ENCODE measurements around the gene TBC1D14. TPM values are rescaled to one million over a fixed set of nuclear protein-coding genes. Genes with fewer than 3 reads are reported as not detected.

TBC1D14 gene
- total and polyA plus RNA-seq, 10 of the 15 experiments (the other 5 are each of a cell fraction or from before 2014, with no cell fraction given), result 0.87 to 39.3 (median 30.1) TPM

DNA sequence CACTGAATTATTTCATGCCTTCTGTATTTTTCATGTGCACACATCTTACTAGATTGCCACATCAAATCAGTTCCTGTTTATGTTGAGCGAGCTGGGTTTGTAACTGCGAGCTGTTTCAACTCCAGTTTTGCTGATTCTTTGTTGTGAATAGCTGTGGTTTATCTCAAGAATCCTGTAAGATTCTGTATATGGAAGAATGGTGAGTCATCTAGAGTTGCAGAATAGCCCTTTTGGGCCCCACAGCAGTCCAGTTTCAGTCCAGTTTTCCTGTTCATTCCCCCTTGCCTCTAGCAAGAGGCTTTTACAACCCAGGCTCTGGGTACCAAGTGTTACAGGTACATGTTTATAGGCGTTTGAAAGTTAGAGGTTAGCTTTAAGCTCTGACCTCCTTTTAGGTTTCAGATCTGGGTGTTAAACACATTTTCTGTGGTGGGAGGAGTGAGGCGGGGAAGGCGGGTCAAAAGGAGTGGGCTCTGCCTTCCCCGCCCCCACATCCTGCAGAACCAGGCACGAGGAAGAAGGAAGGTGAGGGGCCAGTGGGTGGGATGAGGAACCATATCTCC is 32.7 kb downstream of the TBC1D14 start (continued):
- TF ChIP-seq SMC3 (IDR thresholded peaks at IDR 0.05; ENCODE audit: borderline replicate concordance, low read length) (no peak), MTA3 (IDR thresholded peaks at IDR 0.05; ENCODE audit: borderline replicate concordance, low read length) (peak; percentile 85), RELA (IDR thresholded peaks at IDR 0.05; ENCODE audit: borderline replicate concordance, partially characterized antibody) (no peak), IKZF1 (conservative IDR thresholded peaks at IDR 0.05) (peak; percentile 69), NR2F1 (conservative IDR thresholded peaks at IDR 0.05) (no peak; the same call in 1 of the 2 replicates), ZZZ3 (IDR thresholded peaks at IDR 0.05; ENCODE audit: control insufficient read depth, insufficient read length, low read depth) (no peak), TCF7 (IDR thresholded peaks at IDR 0.05; ENCODE audit: borderline replicate concordance) (no peak), SIN3A (IDR thresholded peaks at IDR 0.05; ENCODE audit: low read depth, low read length) (no peak), POLR2AphosphoS5 (IDR thresholded peaks at IDR 0.05; ENCODE audit: low read length) (no peak), NFYA (IDR thresholded peaks at IDR 0.05; ENCODE audit: borderline replicate concordance, low read depth, low read length) (no peak)
- TF ChIP-seq, protein P1, sequence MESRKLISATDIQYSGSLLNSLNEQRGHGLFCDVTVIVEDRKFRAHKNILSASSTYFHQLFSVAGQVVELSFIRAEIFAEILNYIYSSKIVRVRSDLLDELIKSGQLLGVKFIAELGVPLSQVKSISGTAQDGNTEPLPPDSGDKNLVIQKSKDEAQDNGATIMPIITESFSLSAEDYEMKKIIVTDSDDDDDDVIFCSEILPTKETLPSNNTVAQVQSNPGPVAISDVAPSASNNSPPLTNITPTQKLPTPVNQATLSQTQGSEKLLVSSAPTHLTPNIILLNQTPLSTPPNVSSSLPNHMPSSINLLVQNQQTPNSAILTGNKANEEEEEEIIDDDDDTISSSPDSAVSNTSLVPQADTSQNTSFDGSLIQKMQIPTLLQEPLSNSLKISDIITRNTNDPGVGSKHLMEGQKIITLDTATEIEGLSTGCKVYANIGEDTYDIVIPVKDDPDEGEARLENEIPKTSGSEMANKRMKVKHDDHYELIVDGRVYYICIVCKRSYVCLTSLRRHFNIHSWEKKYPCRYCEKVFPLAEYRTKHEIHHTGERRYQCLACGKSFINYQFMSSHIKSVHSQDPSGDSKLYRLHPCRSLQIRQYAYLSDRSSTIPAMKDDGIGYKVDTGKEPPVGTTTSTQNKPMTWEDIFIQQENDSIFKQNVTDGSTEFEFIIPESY (IDR thresholded peaks at IDR 0.05), result no peak
- TF ChIP-seq, protein P2, sequence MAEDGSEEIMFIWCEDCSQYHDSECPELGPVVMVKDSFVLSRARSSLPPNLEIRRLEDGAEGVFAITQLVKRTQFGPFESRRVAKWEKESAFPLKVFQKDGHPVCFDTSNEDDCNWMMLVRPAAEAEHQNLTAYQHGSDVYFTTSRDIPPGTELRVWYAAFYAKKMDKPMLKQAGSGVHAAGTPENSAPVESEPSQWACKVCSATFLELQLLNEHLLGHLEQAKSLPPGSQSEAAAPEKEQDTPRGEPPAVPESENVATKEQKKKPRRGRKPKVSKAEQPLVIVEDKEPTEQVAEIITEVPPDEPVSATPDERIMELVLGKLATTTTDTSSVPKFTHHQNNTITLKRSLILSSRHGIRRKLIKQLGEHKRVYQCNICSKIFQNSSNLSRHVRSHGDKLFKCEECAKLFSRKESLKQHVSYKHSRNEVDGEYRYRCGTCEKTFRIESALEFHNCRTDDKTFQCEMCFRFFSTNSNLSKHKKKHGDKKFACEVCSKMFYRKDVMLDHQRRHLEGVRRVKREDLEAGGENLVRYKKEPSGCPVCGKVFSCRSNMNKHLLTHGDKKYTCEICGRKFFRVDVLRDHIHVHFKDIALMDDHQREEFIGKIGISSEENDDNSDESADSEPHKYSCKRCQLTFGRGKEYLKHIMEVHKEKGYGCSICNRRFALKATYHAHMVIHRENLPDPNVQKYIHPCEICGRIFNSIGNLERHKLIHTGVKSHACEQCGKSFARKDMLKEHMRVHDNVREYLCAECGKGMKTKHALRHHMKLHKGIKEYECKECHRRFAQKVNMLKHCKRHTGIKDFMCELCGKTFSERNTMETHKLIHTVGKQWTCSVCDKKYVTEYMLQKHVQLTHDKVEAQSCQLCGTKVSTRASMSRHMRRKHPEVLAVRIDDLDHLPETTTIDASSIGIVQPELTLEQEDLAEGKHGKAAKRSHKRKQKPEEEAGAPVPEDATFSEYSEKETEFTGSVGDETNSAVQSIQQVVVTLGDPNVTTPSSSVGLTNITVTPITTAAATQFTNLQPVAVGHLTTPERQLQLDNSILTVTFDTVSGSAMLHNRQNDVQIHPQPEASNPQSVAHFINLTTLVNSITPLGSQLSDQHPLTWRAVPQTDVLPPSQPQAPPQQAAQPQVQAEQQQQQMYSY (CRISPR knock-in tag; IDR thresholded peaks at IDR 0.05), result no peak
- TF ChIP-seq, protein P3, sequence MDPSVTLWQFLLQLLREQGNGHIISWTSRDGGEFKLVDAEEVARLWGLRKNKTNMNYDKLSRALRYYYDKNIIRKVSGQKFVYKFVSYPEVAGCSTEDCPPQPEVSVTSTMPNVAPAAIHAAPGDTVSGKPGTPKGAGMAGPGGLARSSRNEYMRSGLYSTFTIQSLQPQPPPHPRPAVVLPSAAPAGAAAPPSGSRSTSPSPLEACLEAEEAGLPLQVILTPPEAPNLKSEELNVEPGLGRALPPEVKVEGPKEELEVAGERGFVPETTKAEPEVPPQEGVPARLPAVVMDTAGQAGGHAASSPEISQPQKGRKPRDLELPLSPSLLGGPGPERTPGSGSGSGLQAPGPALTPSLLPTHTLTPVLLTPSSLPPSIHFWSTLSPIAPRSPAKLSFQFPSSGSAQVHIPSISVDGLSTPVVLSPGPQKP (IDR thresholded peaks at IDR 0.05; ENCODE audit: low read depth, low read length), result no peak
- TF ChIP-seq, protein P4, sequence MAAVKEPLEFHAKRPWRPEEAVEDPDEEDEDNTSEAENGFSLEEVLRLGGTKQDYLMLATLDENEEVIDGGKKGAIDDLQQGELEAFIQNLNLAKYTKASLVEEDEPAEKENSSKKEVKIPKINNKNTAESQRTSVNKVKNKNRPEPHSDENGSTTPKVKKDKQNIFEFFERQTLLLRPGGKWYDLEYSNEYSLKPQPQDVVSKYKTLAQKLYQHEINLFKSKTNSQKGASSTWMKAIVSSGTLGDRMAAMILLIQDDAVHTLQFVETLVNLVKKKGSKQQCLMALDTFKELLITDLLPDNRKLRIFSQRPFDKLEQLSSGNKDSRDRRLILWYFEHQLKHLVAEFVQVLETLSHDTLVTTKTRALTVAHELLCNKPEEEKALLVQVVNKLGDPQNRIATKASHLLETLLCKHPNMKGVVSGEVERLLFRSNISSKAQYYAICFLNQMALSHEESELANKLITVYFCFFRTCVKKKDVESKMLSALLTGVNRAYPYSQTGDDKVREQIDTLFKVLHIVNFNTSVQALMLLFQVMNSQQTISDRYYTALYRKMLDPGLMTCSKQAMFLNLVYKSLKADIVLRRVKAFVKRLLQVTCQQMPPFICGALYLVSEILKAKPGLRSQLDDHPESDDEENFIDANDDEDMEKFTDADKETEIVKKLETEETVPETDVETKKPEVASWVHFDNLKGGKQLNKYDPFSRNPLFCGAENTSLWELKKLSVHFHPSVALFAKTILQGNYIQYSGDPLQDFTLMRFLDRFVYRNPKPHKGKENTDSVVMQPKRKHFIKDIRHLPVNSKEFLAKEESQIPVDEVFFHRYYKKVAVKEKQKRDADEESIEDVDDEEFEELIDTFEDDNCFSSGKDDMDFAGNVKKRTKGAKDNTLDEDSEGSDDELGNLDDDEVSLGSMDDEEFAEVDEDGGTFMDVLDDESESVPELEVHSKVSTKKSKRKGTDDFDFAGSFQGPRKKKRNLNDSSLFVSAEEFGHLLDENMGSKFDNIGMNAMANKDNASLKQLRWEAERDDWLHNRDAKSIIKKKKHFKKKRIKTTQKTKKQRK (IDR thresholded peaks at IDR 0.05; ENCODE audit: low read depth, low read length), result no peak
- TF ChIP-seq, protein P5, sequence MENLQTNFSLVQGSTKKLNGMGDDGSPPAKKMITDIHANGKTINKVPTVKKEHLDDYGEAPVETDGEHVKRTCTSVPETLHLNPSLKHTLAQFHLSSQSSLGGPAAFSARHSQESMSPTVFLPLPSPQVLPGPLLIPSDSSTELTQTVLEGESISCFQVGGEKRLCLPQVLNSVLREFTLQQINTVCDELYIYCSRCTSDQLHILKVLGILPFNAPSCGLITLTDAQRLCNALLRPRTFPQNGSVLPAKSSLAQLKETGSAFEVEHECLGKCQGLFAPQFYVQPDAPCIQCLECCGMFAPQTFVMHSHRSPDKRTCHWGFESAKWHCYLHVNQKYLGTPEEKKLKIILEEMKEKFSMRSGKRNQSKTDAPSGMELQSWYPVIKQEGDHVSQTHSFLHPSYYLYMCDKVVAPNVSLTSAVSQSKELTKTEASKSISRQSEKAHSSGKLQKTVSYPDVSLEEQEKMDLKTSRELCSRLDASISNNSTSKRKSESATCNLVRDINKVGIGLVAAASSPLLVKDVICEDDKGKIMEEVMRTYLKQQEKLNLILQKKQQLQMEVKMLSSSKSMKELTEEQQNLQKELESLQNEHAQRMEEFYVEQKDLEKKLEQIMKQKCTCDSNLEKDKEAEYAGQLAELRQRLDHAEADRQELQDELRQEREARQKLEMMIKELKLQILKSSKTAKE (IDR thresholded peaks at IDR 0.05; ENCODE audit: low read depth, poor library complexity, severe bottlenecking), result no peak
